Adrenal gland (tissue), 12 donors: ENCODE data around the gene ALDH5A1. TPM values are rescaled to one million over a fixed set of nuclear protein-coding genes. Genes with fewer than 3 reads are reported as not detected.

Source experiments
- DNase-seq, 7 donors: peaks; one replicate each; pipeline ENCODE4 v3.0.0-alpha.2; 2019 to 2020
- H3K27ac ChIP-seq, 5 donors: fragments of 200-600 bp; sonication (generic) in 4 of 5; 1 replicate in 3 of 5; 2 replicates in 2 of 5; pipeline versions ENCODE4 v1.5.1 to v1.8.0; 2016 to 2020; ENCODE audit warnings: mild to moderate bottlenecking in 1 of 5
- H3K27me3 ChIP-seq: fragments of 200-600 bp; 2 replicates; pipeline ENCODE4 v1.8.0; 2021
- H3K36me3 ChIP-seq, 2 donors: fragments of 200-600 bp; replicated peaks in 1 of 2; 1 replicate in 1 of 2; 2 replicates in 1 of 2; pipeline versions ENCODE4 v1.5.1 to v1.8.0; 2018 to 2022
- H3K4me1 ChIP-seq, 2 donors: fragments of 200-600 bp; replicated peaks in 1 of 2; 1 replicate in 1 of 2; 2 replicates in 1 of 2; pipeline versions ENCODE4 v1.5.1 to v1.8.0; 2018 to 2021
- H3K4me3 ChIP-seq, 4 donors: fragments of 200-600 bp; sonication (generic) in 3 of 4; one replicate each; pipeline ENCODE4 v1.5.1; 2016 to 2018
- H3K9me3 ChIP-seq, 3 donors: fragments of 200-600 bp; sonication (generic) in 1 of 3; replicated peaks in 1 of 3; 1 replicate in 2 of 3; 2 replicates in 1 of 3; pipeline versions ENCODE4 v1.5.1 to v1.8.0; 2016 to 2021
- POLR2A ChIP-seq, 2 donors: fragments of 450-650 bp; IDR thresholded peaks; one replicate each; pipeline ENCODE4 v1.6.1; 2017; ENCODE audit warnings: antibody characterized with exemption in 2 of 2, mild to moderate bottlenecking in 2 of 2, moderate library complexity in 1 of 2
- WGBS, 4 donors: extraction: QIAGEN DNeasy Blood & Tissue Kit in 2 of 4; methylation state at CpG; one replicate each; pipeline versions ENCODE4 v1.1.5 to v1.1.7; 2013 to 2017; 5-methylcytosine and 5-hydroxymethylcytosine counted together
- intact Hi-C, 2 donors: fragments of 100-400 bp; cut with DNase I; formaldehyde crosslinking; loops; one replicate each; pipeline versions ENCODE4 v1.14.1 to v1.15.0; 2022 to 2023
- polyA plus RNA-seq, 3 donors: library from polyadenylated mRNA; stranded (reverse); fragments of 200-250 nt in 2 of 3; fragments of 350-450 nt in 1 of 3; fragmentation: Illumina TruSeq in 1 of 3; extraction: RNeasy Lipid Tissue Mini Kit (QIAGEN cat#74804) in 1 of 3; gene quantifications; one replicate each; pipeline ENCODE4 v1.2.3, GENCODE V29; 2013 to 2014
- total RNA-seq, 9 donors: library from RNA; depleted of rRNA in 4 of 9; stranded (reverse); fragments of >200 nt in 4 of 9; fragments of 120-200 nt in 1 of 9; fragmentation: NEBNext Ultra II Directional in 1 of 9; extraction: Animal tissue kit (Norgen Biotek cat#: 25700) in 1 of 9; gene quantifications; one replicate each; pipeline versions ENCODE4 v1.1.0 to v1.2.4, GENCODE V29; 2013 to 2023
- TF ChIP-seq, protein P1 (sequence below), 6 experiments: fragments of 450-650 bp in 4 of 6; fragments of 200-600 bp in 2 of 6; sonication (generic) in 1 of 6; IDR thresholded peaks; 1 replicate in 5 of 6; 2 replicates in 1 of 6; pipeline versions ENCODE4 v1.5.1 to v1.8.0; 2016 to 2021; ENCODE audit warnings: antibody characterized with exemption in 6 of 6, mild to moderate bottlenecking in 2 of 6, moderate library complexity in 1 of 6
- donor health status: healthy with polysubstance abuse.
- donor health status: Bipolar disorder and iron deficiency.
- donor health status: DM: yes; HTN: yes; CAD: no.
- donor health status: DM: no; HTN: no; CAD: no.
- donor health status: DM: no; HTN: no; CAD: no.
- donor health status: DM: yes; HTN: yes; CAD: no.

ALDH5A1 gene
- total and polyA plus RNA-seq, 12 donors: 3.2 to 23.1 (median 10.5) TPM

DNA sequence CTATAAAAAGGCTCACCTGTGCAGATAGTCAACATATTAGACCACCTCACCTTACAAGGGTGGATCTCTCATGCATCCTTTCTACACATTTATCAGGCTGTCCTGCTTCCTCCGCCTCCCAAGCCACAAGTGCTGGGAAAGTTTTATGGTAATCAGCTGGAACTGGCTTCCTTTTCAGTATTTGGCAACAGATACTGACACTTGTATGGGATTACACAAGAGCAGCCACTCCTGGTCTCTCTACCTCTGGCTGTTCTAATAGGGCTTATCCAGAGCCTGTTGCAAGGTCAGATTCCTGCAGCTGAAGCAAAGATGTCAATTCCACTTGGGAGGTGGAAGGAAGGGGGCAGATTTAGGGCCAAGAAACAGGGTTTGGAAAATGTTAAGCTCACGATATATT is 4.9 kb upstream of the ALDH5A1 start:
- Histone ChIP-seq H3K27me3 (no peaks in the 10 kb centered on the region), H3K36me3 (no peaks in the 10 kb centered on the region), H3K9me3 (no peaks in the 10 kb centered on the region), H3K4me3 (no peak overlapping the region), H3K27ac (no peak overlapping the region), H3K4me1 (peaks cover 0 to 6% of the 10 kb centered on the region in 2 donors)
- WGBS, 4 donors: 61 to 79% (median 75%) methylated on average over 2 of the region's 2 CpGs
- TF ChIP-seq POLR2A (IDR thresholded peaks at IDR 0.05): no peak
- TF ChIP-seq, protein P1, sequence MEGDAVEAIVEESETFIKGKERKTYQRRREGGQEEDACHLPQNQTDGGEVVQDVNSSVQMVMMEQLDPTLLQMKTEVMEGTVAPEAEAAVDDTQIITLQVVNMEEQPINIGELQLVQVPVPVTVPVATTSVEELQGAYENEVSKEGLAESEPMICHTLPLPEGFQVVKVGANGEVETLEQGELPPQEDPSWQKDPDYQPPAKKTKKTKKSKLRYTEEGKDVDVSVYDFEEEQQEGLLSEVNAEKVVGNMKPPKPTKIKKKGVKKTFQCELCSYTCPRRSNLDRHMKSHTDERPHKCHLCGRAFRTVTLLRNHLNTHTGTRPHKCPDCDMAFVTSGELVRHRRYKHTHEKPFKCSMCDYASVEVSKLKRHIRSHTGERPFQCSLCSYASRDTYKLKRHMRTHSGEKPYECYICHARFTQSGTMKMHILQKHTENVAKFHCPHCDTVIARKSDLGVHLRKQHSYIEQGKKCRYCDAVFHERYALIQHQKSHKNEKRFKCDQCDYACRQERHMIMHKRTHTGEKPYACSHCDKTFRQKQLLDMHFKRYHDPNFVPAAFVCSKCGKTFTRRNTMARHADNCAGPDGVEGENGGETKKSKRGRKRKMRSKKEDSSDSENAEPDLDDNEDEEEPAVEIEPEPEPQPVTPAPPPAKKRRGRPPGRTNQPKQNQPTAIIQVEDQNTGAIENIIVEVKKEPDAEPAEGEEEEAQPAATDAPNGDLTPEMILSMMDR (IDR thresholded peaks at IDR 0.05): no peak
- intact Hi-C loops: no loop called here
- peak in 5 of 7 donors; percentile 9 to 66 (median 25) for DNase-seq

DNA sequence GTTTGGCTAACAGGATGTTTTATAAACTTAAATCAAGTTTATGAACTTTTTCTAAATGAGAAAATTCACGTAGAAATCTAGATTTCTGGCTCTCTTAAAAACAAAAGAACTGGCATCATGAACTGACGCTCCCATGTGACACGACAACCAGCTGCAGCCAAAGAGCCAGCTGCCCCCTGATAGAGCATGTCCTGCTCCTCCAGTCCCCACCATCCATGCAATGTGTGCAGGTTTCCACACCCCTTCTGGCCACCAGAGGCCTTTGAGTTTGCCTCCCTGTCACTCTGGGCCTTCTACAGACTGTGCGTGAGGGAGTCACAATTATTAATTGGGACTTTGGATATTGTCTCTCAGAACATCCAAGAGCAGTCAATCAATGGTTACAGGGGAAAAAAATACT is 3.8 kb upstream of the ALDH5A1 start:
- Histone ChIP-seq H3K9me3 (no peaks in the 10 kb centered on the region), H3K4me1 (peaks cover 0 to 6% of the 10 kb centered on the region in 2 donors), H3K4me3 (no peak overlapping the region), H3K27ac (no peak overlapping the region), H3K36me3 (no peaks in the 10 kb centered on the region), H3K27me3 (no peaks in the 10 kb centered on the region)
- WGBS, 4 donors: 88 to 96% (median 90%) methylated on average over 4 of the region's 4 CpGs
- TF ChIP-seq, protein P1 (IDR thresholded peaks at IDR 0.05): no peak
- no peak for TF ChIP-seq POLR2A (IDR thresholded peaks at IDR 0.05)
- no peak for DNase-seq
- intact Hi-C loops: no loop called here

DNA sequence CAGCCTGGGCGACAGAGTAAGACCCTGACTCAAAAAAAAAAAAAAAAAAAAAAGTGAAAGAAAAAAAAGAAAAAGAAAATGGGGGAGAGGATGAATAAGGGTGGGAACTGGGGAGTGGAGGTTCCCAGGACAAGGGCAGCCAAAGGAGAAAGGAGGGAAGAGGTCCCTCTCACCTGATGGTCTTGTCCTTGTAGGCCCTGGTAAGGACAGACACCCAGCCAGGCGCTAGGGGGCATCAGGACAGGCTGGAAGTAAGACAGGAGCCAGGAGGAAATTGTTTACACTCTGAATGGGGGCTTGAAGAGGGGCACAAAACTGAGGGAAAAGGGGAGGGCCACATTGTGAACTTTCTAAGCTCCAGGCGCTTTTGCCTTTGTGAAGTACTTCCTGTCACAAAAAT is 2.3 kb upstream of the ALDH5A1 start:
- intact Hi-C loops: no loop called here
- Histone ChIP-seq H3K36me3 (no peaks in the 10 kb centered on the region), H3K27me3 (no peaks in the 10 kb centered on the region), H3K4me1 (peaks cover 0 to 6% of the 10 kb centered on the region in 2 donors), H3K27ac (no peak overlapping the region), H3K9me3 (no peaks in the 10 kb centered on the region), H3K4me3 (no peak overlapping the region)
- 80 to 93% (median 87%) methylated on average over 3 of the region's 3 CpGs for WGBS, 4 donors
- peak in 1 of 7 donors; percentile 12 for DNase-seq
- TF ChIP-seq, protein P1 (IDR thresholded peaks at IDR 0.05): no peak
- no peak for TF ChIP-seq POLR2A (IDR thresholded peaks at IDR 0.05)

DNA sequence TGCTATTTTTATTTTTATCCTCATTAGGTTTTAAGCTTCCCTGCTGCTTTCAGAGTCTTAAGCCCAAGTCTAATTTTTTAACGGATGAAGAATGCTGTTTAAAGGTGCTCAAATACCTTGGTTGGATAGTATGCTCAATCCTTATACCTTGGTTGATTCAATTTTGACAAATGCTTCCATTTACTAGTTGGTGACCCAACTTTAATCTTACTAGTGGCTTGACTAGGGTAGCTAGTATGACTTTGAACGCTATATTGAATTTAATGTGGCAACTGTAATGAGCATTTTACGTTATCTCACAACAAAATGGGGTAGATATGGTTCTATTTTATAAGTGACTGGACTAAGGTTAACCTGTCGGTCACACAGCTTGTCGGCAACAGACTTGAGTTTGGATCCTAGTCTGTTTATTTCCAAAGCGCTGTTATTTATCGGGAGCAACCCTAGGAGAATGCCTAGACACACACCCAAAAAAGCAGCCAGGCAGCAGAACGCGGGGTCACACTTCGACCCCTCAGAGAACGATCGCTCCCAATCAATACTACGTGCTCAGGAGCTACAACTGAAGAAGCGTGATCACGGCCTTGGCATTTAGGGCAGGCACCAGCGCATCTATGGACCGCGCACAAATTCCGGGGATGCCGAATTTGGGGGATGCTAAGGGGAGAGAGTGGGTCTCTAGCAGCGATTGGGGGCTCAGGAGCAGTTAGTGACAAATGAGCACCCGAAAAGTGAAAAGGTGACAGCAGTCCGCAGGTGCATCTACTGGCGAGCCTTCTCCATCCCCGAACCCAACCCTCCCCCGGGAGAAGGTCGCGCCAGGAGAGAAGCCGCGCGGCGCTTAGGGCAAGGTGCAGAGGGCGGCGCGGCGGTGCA is 586 bp upstream of the ALDH5A1 start:
- peak overlapping the region in 2 of 5 donors; percentile 63 to 64 for H3K27ac ChIP-seq
- WGBS, 4 donors: 14 to 38% (median 16%) methylated on average over 14 to 36 of the region's 36 CpGs

More for the DNA sequence above, 586 bp upstream of the ALDH5A1 start:
- Histone ChIP-seq H3K36me3 (no peaks in the 10 kb centered on the region), H3K4me1 (peaks cover 0 to 6% of the 10 kb centered on the region in 2 donors), H3K9me3 (no peaks in the 10 kb centered on the region), H3K27me3 (no peaks in the 10 kb centered on the region), H3K4me3 (peak overlapping the region in 2 of 4 donors; percentile 69 to 79)
- intact Hi-C loops: no loop called here
- TF ChIP-seq POLR2A (IDR thresholded peaks at IDR 0.05): no peak
- TF ChIP-seq, protein P1 (IDR thresholded peaks at IDR 0.05): no peak
- DNase-seq: no peak
